NT2/D1 (cell line): ENCODE results near the gene MRPL2.

ENCODE experiments used
- DNase-seq: peaks from one replicate; pipeline ENCODE4 v3.0.0-alpha.2; 2011; ENCODE audit warnings: low read depth, low spot score
- H3K27me3 ChIP-seq: 2 replicates; pipeline ENCODE4 v1.6.0; 2011; ENCODE audit warnings: mild to moderate bottlenecking; ENCODE audit not compliant: insufficient read length, insufficient read depth
- H3K36me3 ChIP-seq: 2 replicates; pipeline ENCODE4 v1.6.1; 2011; ENCODE audit warnings: mild to moderate bottlenecking, low read length, mixed read lengths; ENCODE audit not compliant: insufficient read depth, insufficient read length
- H3K4me1 ChIP-seq: 2 replicates; pipeline ENCODE4 v1.5.1; 2011; ENCODE audit not compliant: insufficient read depth, insufficient read length
- H3K4me3 ChIP-seq: 2 replicates; pipeline ENCODE4 v1.5.1; 2011; ENCODE audit warnings: low read depth; ENCODE audit not compliant: insufficient read length
- H3K9ac ChIP-seq: 2 replicates; pipeline ENCODE4 v1.6.0; 2011; ENCODE audit warnings: low read depth; ENCODE audit not compliant: insufficient read length
- H3K9me3 ChIP-seq: 2 replicates; pipeline ENCODE4 v1.5.1; 2011; ENCODE audit warnings: mild to moderate bottlenecking, low read length; ENCODE audit not compliant: insufficient read depth
- SUZ12 ChIP-seq: IDR thresholded peaks from 2 replicates; pipeline ENCODE4 v1.6.1; 2011; ENCODE audit not compliant: insufficient read length, insufficient read depth; ENCODE audit errors: extremely low read depth
- YY1 ChIP-seq: IDR thresholded peaks from 2 replicates; pipeline ENCODE4 v1.6.1; 2011; ENCODE audit not compliant: insufficient read length, insufficient read depth
- ZNF274 ChIP-seq: IDR thresholded peaks from 2 replicates; pipeline ENCODE4 v1.6.1; 2011; ENCODE audit warnings: mild to moderate bottlenecking, low read depth, low read length

The MRPL2 gene

DNA sequence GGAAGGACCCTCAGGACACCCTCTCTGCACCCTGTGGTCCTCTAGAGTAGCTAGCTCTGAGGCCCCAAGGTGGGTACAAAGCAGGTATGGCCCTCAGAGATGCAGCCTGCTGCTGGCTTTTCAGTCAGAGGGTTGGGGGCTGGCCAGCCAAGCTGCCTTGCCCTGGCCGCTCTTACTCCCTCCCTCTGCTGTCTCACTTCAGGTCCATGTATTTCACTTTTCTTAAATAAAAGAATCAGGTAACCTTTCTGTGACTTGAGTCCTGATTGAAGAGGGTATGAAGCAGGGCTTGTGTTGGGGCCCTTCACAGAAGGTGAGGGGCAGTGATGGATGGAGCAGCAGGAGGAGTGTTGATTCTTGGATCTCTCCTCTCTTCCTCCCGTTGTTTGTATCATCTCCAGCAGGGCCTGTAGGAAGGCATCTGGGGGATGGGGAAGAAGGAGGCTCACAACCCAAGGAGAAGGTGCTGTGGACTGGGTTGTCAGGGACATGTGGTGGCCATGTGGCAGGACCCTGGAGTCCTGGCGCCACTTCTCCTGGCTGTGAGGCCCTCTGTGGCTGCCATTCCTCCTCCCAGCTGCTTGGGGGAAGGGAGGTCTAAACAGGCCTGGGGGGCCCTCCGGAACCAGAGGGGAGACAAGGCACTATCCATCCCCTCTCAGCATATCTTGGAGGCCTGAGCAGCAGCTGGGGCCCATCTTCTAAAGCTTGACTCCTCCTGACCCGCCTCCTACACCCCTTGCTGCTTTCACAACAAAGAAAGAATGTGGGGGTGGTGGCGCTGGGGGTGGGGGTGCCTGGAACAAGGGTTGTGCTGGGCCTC is 15.8 kb upstream of the MRPL2 start:
- peak overlapping the region; percentile 37 for H3K4me3 ChIP-seq
- H3K9me3 ChIP-seq = no peaks in the 10 kb centered on the region
- peaks cover 23% of the 10 kb centered on the region for H3K4me1 ChIP-seq
- TF ChIP-seq YY1 (no peak), SUZ12 (no peak), ZNF274 (no peak)
- no peaks in the 10 kb centered on the region for H3K27me3 ChIP-seq
- peak overlapping the region; percentile 67 for H3K9ac ChIP-seq
- no peak for DNase-seq
- peaks cover 22% of the 10 kb centered on the region for H3K36me3 ChIP-seq

DNA sequence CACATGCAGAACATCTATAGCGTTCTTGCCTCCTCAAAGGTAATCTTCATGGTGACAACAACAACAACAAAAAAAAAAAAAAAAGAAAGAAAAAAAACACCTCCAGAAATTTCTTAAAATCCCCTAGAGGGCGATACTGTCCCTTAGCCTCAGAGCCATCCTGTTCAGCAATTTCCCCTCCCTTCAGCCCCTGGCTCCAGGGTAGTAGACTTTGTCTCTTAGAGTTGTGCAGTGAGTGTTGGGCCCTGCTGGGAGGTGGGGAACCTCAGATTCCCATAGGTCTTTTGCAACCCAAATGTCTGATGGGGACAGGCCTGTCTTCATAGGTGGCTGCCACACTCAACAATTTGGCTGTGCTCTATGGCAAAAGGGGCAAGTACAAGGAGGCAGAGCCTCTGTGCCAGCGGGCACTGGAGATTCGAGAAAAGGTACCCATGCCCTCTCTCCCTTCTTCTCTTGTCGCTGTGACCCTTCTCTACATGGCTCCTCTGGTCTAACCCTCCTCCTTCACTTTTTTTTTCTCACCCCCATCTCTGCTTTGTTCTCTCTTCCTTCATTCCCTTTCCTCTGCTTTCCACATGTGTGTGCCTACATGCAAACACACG is 10.9 kb upstream of the MRPL2 start:
- TF ChIP-seq ZNF274 (no peak), YY1 (no peak), SUZ12 (no peak)
- no peak for DNase-seq
- H3K4me3 ChIP-seq = no peak overlapping the region
- H3K9ac ChIP-seq = peak overlapping the region; percentile 17
- peaks cover 16% of the 10 kb centered on the region for H3K4me1 ChIP-seq
- H3K36me3 ChIP-seq = peaks cover 38% of the 10 kb centered on the region
- no peaks in the 10 kb centered on the region for H3K9me3 ChIP-seq
- no peaks in the 10 kb centered on the region for H3K27me3 ChIP-seq

DNA sequence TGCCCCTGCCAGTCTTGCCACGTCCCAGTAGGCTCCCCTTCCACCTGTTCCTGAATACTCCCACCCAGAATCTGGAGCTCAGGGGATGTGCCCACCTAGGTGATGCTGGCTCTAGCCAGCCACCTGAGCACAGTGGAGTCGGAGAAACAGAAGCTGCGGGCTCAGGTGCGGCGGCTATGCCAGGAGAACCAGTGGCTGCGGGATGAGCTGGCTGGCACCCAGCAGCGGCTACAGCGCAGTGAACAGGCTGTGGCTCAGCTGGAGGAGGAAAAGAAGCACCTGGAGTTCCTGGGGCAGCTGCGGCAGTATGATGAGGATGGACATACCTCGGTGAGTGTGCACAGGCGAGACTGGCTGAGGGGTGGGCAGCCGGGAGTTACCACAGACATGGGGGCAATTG is 3.6 kb upstream of the MRPL2 start:
- Histone ChIP-seq H3K4me3 (no peak overlapping the region), H3K27me3 (no peaks in the 10 kb centered on the region), H3K9me3 (no peaks in the 10 kb centered on the region), H3K4me1 (no peaks in the 10 kb centered on the region), H3K36me3 (peaks cover 37% of the 10 kb centered on the region), H3K9ac (no peak overlapping the region)
- no peak for DNase-seq
- TF ChIP-seq YY1 (no peak), SUZ12 (no peak), ZNF274 (no peak)

DNA sequence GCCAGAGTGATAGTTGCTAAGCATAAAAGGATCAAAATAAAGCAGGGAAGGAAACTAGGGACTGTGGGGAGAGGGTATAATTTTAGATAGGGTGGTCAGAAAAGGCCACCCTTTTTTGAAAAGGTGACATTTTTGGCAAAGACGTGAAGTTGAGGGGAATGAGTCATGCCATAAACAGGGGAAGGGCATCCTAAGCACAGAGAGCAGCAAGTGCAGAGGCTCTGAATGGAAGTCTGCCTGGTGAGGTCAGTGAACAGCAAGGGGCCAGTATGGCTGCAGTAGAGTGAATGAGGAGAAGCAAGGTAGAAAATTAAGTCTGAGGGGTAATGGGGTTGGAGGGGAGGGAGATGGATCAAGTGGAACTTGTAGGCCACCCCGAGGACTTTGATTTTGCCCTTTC is 2.6 kb upstream of the MRPL2 start:
- no peaks in the 10 kb centered on the region for H3K27me3 ChIP-seq
- H3K36me3 ChIP-seq = peaks cover 44% of the 10 kb centered on the region
- H3K9ac ChIP-seq = no peak overlapping the region
- H3K4me3 ChIP-seq = no peak overlapping the region
- TF ChIP-seq SUZ12 = no peak
- TF ChIP-seq ZNF274 = no peak
- no peak for TF ChIP-seq YY1
- no peaks in the 10 kb centered on the region for H3K9me3 ChIP-seq
- no peaks in the 10 kb centered on the region for H3K4me1 ChIP-seq
- DNase-seq = no peak

DNA sequence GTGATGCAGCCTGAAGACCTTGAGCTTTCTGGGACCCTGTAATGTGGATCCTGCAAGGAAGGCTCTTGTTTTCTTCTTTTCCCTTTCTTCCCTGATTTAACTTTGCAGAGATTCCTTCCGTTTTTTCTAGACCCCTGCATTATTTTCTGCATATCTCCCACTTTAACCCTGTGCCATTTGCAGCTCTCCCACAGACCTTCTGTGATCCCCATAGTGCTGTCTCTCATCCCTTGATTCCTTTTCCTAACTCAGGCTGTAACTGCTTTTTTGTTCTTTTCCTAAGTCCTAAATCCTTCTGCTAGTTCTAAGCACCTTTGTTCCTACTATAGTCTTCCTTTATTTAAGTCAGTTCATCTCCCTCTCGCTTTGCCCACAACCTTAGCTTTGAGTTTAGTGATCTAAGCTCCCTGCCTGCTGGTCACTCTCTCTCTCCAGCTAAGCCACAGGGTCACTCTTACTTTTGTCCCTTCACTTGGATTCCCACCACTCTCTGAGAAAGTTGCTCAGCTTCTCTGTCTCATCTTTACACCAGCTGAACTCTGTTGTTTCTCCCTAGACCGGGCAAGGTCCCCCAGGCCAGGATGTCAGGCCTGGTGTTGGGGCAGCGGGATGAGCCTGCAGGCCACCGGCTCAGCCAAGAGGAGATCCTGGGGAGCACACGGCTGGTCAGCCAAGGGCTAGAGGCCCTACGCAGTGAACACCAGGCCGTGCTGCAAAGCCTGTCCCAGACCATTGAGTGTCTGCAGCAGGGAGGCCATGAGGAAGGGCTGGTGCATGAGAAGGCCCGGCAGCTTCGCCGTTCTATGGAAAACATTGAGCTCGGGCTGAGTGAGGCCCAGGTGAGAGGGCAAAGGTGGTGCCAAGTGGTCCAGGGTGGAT is 1.8 kb upstream of the MRPL2 start:
- no peaks in the 10 kb centered on the region for H3K9me3 ChIP-seq
- H3K27me3 ChIP-seq = no peaks in the 10 kb centered on the region
- H3K9ac ChIP-seq = peak overlapping the region; percentile 72
- no peak overlapping the region for H3K4me3 ChIP-seq
- peaks cover 43% of the 10 kb centered on the region for H3K36me3 ChIP-seq
- no peaks in the 10 kb centered on the region for H3K4me1 ChIP-seq
- TF ChIP-seq YY1 (no peak), ZNF274 (no peak), SUZ12 (no peak)
- DNase-seq = no peak

DNA sequence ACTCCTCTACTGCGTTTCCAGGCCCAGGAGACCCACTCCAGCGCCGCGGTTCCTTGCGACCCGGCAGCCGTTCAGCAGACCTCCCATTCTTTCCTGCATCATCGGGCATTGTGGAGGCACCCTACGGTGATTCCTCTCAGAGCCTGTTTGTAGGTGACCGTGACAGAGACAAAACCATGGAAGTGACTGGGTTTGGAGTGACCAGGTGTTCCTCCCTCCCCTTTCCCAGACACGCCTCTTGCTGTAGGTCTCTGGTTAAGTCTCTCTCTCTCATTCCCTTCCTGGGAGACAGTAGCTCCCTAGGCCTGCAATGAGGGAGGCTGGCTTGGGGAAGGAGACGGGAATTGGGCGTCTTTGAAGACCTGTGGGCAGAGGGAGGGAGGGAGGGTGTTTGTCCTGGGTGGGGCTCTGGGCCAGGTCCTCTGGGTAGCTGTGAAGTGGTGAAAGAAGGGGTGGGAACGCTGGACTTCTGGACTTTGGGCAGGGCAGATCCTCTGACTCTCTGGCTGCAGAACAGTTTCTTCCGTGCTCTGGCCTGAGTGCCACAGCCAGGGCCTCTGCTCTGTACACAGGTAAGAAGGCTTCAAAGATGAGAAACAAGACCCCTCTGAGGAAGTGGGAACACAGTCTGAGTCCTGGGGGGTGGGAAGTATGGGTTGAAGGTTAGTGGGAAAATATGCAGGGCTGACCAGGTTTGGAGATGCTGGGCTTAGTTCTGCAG is 960 bp upstream of the MRPL2 start:
- Histone ChIP-seq H3K4me1 (no peaks in the 10 kb centered on the region), H3K9ac (peak overlapping the region; percentile 72), H3K36me3 (peaks cover 43% of the 10 kb centered on the region), H3K9me3 (no peaks in the 10 kb centered on the region), H3K4me3 (peak overlapping the region; percentile 92), H3K27me3 (no peaks in the 10 kb centered on the region)
- DNase-seq = no peak
- no peak for TF ChIP-seq ZNF274
- TF ChIP-seq SUZ12 = no peak
- TF ChIP-seq YY1 = no peak
